ENCODE measurements around the gene ZNF787. TPM values are rescaled to one million over a fixed set of nuclear protein-coding genes. Genes with fewer than 3 reads are reported as not detected.
A peak's percentile ranks its signal among the peaks of the same experiment; 100 is the strongest.

Gene ZNF787
- total and polyA plus RNA-seq, 3 donors from 2014 or later: 22.3 to 41.4 (median 35.7) TPM

DNA sequence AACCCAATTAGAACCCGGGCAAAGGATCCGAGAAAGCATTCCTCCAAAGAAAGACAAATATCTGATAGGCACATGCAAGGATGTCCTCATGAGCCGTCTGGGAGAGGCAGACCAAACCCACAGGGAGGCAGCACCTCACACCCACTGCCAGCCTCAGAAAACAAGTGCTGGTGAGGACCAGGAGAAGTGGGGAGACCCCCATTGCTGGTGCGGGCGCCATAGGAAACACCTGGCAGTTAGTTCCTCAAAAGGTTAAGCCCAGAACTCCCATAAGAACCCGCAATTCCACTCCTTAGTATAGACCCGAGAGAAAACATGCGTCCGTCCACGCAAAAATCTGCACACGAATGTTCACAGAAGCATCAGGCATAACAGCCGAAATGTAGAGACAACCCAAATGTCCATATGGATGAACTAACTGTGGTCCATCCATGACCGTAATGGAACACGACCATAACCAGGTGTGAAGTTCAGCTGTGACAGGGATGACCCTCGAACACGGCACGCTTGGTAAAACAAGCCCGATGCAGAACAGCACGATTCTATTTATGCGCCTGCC, 7.9 kb downstream of the ZNF787 start:
- no peaks in the 10 kb centered on the region for H3K9me3 ChIP-seq
- H3K36me3 ChIP-seq (ENCODE audit: low read depth, missing control alignments): no peaks in the 10 kb centered on the region
- intact Hi-C loops (cut with DNase I; ENCODE audit: low total_unique reads): no loop called here
- no peak for TF ChIP-seq POLR2A (IDR thresholded peaks at IDR 0.05)
- TF ChIP-seq, protein P1, sequence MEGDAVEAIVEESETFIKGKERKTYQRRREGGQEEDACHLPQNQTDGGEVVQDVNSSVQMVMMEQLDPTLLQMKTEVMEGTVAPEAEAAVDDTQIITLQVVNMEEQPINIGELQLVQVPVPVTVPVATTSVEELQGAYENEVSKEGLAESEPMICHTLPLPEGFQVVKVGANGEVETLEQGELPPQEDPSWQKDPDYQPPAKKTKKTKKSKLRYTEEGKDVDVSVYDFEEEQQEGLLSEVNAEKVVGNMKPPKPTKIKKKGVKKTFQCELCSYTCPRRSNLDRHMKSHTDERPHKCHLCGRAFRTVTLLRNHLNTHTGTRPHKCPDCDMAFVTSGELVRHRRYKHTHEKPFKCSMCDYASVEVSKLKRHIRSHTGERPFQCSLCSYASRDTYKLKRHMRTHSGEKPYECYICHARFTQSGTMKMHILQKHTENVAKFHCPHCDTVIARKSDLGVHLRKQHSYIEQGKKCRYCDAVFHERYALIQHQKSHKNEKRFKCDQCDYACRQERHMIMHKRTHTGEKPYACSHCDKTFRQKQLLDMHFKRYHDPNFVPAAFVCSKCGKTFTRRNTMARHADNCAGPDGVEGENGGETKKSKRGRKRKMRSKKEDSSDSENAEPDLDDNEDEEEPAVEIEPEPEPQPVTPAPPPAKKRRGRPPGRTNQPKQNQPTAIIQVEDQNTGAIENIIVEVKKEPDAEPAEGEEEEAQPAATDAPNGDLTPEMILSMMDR (IDR thresholded peaks at IDR 0.05): no peak
- no peaks in the 10 kb centered on the region for H3K27me3 ChIP-seq
- 73 to 76% methylated on average over 20 of the region's 20 CpGs for WGBS, 2 donors
- DNase-seq: no peak
- no peak overlapping the region for H3K4me3 ChIP-seq
- H3K27ac ChIP-seq: peak overlapping the region in 1 of 2 donors; percentile 14
- H3K4me1 ChIP-seq: peaks cover 83% of the 10 kb centered on the region

DNA sequence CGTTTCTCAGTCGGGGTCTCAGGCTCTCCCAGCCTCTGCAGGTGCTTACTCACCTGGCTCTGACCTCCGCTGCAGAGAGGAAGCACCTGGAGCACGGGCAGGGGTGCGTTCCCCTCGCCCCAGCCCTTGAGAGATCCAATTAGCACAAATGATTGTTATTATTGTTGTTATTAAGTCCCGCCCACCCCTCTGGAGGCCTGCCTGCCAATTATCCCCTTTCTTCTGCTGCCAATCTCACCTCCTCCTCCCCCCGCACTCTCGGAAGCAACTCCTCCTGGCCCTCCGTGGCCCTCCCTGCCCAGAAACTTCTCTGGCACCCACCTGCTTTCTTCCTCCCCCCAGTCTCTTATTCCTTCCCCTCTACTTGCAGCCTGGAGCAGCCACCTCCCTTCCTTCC, 8.8 kb downstream of the ZNF787 start:
- 59 to 66% methylated on average over 10 of the region's 10 CpGs for WGBS, 2 donors
- Histone ChIP-seq H3K27me3 (no peaks in the 10 kb centered on the region), H3K36me3 (ENCODE audit: low read depth, missing control alignments) (no peaks in the 10 kb centered on the region), H3K27ac (peak overlapping the region in 1 of 2 donors; percentile 14), H3K4me1 (peaks cover 84% of the 10 kb centered on the region), H3K9me3 (no peaks in the 10 kb centered on the region), H3K4me3 (no peak overlapping the region)
- intact Hi-C loops (cut with DNase I; ENCODE audit: low total_unique reads): no loop called here
- no peak for TF ChIP-seq POLR2A (IDR thresholded peaks at IDR 0.05)
- TF ChIP-seq, protein P1 (IDR thresholded peaks at IDR 0.05): no peak
- no peak for DNase-seq

DNA sequence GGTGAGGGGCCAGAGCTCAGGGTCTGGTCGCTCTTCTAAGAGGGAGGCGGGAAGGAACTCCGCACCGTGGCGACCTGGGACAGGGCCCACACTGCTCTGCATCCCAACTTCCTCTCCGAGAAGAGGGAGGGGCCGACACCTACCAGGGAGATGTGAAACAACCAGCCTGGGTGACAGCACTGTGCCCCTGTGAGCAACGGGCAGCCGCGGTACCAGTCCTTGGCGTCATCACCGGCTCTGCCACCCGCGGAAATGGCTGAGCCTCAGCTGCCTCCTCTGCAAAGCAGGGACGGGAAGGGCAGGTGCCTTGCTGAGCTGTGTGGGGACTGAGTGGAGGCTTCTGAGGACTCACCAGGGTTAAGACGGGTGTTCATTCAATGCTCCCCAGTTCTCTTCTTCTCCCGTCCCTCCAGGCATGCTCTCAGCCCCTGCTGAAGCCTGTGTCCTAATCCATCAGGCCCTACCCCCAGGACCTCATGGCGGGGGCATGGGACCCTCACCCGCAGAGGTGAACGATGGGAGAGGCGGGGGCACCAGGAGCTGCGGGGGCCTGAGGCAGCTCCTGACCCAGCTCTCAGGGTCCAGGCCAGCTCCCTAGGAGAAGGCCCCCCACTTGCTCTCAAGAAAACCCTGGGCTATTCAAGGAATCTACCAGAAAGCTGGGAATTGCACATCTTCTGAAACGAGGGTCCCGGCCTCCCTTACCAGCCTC, 9.3 kb downstream of the ZNF787 start:
- DNase-seq: peak; percentile 79
- H3K9me3 ChIP-seq: no peaks in the 10 kb centered on the region
- peaks cover 89% of the 10 kb centered on the region for H3K4me1 ChIP-seq
- peak overlapping the region; percentile 18 to 44 for H3K27ac ChIP-seq
- intact Hi-C loops (cut with DNase I; ENCODE audit: low total_unique reads): no loop called here
- 66 to 78% methylated on average over 8 to 24 of the region's 24 CpGs for WGBS, 2 donors
- no peaks in the 10 kb centered on the region for H3K36me3 ChIP-seq (ENCODE audit: low read depth, missing control alignments)
- H3K4me3 ChIP-seq: no peak overlapping the region
- TF ChIP-seq, protein P1 (IDR thresholded peaks at IDR 0.05): no peak
- TF ChIP-seq POLR2A (IDR thresholded peaks at IDR 0.05): no peak
- H3K27me3 ChIP-seq: no peaks in the 10 kb centered on the region

DNA sequence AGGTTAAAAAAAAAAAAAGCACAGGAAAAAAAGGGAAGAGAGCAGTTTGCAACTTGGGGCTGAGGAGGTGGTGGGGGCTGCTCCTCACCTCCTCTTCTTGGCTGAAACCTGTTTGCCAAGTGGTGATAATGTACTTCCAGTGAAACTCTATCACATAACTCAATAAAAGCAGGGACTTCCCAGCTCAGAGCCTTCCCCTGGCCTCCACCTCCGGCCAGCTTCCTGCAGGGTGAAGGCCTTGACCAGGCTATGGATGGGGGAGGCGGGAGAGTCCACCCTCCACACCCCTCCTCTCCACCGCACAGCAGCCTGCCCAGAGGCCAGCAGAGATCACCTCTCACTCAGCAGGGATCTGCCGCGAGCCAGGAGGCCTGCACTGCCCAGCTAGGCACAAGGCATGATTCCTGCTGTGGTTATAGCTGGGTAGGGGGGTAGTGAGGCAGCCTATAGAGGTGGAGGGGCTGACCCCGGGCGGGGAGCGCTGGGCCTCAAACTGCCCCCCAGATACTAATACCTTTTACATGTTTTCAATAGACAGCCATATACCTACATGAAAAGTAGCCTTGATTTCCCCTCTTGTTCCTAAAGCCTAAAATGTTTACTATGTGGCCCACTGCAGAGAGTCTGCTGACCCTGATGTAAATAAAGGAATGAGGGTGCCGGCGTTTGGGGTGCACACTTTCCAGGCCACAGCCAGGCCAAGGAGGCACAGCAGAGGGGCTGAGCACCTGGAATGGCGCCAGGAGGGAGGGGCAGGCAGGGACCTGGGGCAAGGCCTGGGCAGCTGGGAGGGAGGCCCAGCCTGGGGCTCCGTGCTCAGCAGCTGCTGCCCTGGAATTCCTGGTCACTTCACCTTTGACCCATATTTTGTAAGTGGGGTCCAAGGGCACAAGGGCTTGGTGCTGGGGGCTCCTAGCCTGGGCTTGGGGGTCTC, 10.3 kb downstream of the ZNF787 start:
- H3K27me3 ChIP-seq: no peaks in the 10 kb centered on the region
- no peaks in the 10 kb centered on the region for H3K9me3 ChIP-seq
- H3K36me3 ChIP-seq (ENCODE audit: low read depth, missing control alignments): no peaks in the 10 kb centered on the region
- H3K4me1 ChIP-seq: peaks cover 89% of the 10 kb centered on the region
- DNase-seq: peak; percentile 84
- no peak overlapping the region for H3K4me3 ChIP-seq
- 28 to 36% methylated on average over 10 to 12 of the region's 12 CpGs for WGBS, 2 donors
- intact Hi-C loops (cut with DNase I; ENCODE audit: low total_unique reads): no loop called here
- no peak for TF ChIP-seq POLR2A (IDR thresholded peaks at IDR 0.05)
- TF ChIP-seq, protein P1 (IDR thresholded peaks at IDR 0.05): no peak
- H3K27ac ChIP-seq: peak overlapping the region; percentile 18 to 44

All from testis (tissue), 3 donors.